ENCODE measurements around the gene RPH3AL. TPM values are rescaled to one million over a fixed set of nuclear protein-coding genes. Genes with fewer than 3 reads are reported as not detected.

The RPH3AL gene
- polyA plus RNA-seq, 4 donors, result 12.0 to 30.3 (median 25.6) TPM

DNA sequence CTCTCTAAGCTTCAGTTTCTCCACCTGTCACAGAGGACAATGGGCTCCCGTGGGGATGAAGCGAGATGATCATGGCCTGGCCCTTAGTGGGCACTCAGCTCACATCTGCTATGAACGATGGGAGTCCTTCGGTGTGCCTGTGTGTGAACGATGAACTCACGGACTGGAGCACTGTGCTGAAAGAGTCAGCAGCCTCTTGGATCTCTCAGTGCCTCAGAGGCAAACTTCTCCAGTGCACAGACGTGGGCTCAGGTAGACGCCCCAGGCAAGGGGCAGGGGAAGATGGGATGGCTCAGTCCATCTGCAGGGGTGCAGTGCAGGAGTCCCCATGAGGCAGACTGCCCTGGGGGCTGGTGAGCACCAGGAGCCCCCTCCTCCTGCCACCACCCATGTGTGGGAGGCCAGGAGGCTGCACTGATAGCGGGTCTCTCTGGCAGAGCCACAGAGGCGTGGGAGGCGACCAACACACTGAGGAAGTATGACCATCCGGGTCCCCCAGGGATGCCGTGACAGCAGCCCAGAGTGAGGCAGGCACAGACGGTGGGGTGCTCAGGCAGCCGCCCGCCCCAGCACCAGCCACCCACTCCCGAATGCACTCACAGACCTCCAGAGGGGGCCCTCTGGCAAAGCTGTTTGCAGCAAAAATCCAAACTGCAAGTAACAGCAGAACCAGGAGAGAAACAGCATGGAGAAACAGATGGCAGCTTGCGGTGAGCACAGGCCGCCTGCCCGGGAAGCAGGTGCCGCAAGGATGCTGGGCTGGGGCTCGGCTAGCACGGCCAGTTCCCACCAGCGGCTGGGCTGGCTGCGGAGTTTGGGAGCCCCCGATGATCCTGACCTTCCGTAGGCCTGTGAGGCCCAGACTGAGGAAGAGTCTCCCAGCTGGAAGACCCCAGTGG is 82.7 kb downstream of the RPH3AL start:
- DNase-seq (ENCODE audit: low read depth in 4 of 4, low spot score in 2 of 4), result no peak

DNA sequence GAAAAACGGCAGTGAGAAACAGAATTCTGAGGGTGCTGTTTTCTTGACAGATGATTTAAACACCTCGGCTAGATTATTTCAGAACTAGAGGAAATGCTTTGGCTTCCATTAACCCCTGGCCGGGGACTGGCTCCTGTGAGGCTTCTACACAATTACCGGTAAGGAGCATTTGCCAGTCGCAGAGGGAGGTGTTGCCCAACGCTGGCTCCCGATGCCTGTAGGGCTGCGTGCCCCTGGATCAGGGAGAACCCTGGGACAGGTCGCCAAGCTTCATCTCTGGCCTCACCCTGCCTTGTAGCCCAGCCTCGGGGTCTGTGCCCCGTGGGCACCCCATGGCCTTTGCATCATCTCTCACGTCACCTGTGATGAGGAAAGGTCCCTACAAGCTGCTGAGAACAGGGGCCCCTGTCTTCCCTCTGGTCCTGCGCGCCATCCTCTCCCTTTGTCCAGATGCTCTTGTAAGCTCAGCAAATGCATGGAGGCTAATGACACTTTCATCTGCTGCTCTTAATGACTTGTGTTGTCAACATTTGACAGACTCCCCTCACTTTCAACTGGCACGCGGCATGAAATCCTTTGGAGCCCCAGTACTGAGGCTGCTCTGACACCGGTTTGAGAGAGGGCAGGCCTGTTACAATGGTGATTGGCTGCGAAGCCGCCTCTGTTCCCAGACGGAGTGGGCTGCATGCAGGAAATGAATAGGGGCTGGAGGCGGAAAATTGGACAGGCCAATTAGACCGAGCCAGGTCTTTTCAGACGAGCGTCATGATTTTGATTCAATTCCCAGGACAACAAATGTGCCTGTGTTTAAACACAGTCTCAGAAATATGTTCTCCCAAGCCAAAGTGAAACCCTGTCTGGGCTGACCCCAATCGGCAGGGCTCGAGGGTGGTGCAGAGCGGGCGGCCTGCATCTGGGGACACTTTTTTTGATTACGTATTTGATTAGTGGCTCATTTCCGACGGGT is 85.6 kb downstream of the RPH3AL start:
- DNase-seq (ENCODE audit: low read depth in 4 of 4, low spot score in 2 of 4), result peak in 1 of 4 donors; percentile 24

DNA sequence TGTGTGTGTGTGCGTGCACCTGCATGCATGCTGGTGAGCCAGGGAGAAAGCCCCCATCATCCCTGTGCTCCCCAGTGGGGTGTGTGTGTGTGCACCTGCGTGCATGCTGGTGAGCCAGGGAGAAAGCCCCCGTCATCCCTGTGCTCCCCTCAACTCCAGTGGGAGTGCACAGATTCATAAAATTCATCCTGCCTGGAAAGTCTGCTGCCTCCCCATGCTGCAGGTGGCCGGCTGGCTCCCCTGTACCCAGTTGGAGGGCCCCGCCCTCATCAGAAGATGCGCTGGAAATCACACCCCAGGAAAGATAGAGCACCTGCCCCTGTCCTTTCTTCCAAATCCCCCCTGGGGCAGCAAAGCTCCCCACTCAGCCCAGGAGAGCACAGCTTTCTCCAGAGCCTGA is 86.4 kb downstream of the RPH3AL start:
- no peak for DNase-seq (ENCODE audit: low read depth in 4 of 4, low spot score in 2 of 4)

- DNase-seq (ENCODE audit: low read depth in 4 of 4, low spot score in 2 of 4), result no peak
Observed at GRCh38 chr17:265718-266117, 86.9 kb downstream of the RPH3AL start.

GRCh38 chr17:263773-264172 is 88.8 kb downstream of the RPH3AL start:
- no peak for DNase-seq (ENCODE audit: low read depth in 4 of 4, low spot score in 2 of 4)

DNA sequence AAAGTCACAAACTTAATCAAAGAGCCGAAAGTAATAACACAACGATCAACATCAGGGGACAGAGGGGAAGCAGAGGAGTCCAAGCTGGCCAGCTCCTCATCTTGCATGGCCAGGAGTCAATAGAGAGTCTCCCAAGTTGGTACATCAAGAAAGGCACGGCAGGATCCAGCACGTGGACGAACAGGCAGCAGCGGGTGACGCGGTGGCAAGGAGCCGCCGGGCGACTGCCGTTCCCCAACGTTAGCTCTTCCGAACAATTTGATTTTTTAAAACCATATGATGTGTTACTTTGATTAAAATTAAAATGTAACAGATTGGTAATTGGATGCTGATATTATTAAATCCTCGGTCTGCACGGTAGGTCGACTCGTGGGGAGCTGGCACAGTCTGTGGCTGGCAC is 89.3 kb downstream of the RPH3AL start:
- no peak for DNase-seq (ENCODE audit: low read depth in 4 of 4, low spot score in 2 of 4)

DNA sequence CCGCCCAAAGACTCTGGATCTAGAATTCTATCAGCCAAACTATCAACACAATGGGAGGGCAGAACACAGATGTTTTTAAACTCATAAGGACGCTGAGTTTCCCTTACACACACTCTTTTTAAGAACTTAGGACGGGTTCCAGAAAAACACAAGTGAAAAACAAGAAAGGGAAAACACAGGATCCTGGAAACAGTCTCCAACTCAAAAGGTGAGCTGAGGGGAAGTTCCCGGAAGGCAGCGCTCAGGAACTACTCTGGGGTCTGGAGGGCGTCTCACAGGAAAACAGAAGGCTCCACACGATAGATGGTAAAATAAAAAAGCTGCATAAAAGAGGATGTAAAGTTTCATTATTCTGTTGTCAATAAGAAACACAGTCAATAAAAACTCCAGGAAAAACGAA is 91.0 kb downstream of the RPH3AL start:
- no peak for DNase-seq (ENCODE audit: low read depth in 4 of 4, low spot score in 2 of 4)

- DNase-seq (ENCODE audit: low read depth in 4 of 4, low spot score in 2 of 4), result no peak
Observed at GRCh38 chr17:260944-261343, 91.7 kb downstream of the RPH3AL start.

GRCh38 chr17:260031-260791 is 92.4 kb downstream of the RPH3AL start:
- no peak for DNase-seq (ENCODE audit: low read depth in 4 of 4, low spot score in 2 of 4)

DNA sequence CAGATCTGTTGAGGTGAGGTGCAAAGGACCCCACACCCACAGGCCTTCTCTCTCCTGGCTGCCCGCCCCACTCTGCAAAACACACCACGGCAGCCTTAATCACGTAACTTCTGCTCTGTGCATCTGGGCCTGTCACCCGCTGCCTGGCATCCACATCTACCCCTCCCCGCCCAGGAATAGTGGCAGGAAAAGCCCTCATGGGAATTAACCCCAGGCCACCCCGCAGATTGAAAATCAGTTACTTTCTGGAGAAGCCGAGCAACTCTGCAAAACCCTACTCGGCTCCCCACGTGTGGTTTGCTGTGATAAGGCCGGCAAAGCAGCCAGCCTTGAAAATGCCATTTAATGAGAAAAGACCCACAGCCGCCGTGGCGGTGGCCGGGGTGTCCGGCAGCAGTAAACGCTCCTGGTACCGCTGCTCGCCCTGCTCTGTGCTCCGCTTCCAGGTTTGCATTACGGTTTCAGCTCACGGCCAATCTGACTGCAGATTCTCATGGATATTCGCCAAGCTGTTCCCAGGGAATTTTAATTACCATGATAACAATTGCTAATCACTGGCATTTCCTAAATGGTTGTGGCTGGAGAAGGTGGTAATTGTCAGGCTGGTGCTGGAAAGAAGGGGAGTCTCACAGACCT is 93.1 kb downstream of the RPH3AL start:
- no peak for DNase-seq (ENCODE audit: low read depth in 4 of 4, low spot score in 2 of 4)

DNA sequence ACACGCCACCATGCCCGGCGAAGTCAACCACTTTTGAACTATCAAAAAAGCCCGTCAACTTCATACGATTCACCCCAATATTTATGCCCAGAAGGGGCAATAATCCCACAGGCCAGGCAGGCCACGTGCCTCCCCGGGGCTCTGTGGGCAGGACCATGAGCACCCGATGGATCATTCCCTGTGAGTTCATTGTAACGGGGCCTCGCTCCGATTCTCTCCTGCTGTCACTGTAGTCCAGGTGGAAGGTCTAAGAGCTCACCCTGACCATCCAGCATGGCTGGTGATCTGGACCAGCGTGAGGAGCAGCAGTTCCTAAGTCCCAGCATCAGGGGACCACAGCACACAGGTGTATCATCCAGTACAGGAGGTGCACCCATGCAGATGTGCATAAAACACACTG is 93.7 kb downstream of the RPH3AL start:
- no peak for DNase-seq (ENCODE audit: low read depth in 4 of 4, low spot score in 2 of 4)

- DNase-seq (ENCODE audit: low read depth in 4 of 4, low spot score in 2 of 4), result no peak
Observed at GRCh38 chr17:258045-258734, 94.4 kb downstream of the RPH3AL start.

DNA sequence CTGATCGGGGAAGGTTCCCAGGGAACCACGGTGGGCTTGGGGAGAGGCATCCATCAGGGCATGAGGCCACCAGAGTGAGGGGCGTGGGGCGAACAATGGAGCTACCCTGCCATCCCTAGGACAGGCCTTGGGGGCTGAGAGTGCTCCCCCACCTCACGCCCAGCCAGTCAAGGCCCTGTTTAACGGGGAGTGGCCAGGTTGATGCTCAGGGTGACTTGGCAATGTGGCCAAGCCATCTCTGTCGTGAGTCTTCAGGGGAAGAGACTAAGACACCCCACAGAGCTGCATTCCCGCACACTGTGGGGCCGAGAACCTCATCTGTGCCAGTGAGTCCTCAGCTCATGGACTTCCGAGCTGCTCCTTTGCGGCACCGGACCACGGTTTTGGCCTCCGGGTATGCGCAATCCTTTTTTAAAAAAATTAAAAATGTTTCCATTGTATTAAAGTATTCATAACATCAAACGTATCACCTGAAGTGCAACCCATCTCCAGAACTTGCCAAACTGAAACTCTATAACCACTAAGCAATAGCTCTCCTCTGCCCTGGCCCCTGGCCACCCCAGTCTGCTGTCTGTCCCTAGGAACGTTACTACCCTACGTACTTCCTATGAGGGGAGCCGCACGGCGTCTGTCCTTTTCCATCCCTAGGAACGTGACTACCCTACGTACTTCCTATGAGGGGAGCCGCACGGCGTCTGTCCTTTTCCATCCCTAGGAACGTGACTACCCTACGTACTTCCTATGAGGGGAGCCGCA is 99.3 kb downstream of the RPH3AL start:
- DNase-seq (ENCODE audit: low read depth in 4 of 4, low spot score in 2 of 4), result no peak

DNA sequence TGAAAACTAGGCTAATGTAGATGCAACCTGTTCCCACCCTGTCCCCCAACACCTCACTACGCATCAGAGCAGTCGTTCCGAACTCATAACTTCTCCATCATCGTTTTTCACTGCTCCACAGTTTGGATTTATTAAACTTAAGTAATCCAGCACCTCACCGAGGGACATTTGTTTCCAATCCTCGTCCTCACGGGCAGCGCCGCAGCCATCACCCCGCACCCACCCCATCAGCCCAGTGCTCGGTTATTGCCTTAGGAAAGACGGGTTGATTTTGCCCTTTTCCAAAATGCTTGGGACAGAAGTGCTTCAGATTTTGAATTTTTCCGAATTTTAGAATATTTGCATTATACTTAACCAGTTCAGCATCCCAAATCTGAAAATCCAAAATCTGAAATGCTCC is 100.2 kb downstream of the RPH3AL start:
- no peak for DNase-seq (ENCODE audit: low read depth in 4 of 4, low spot score in 2 of 4)

DNA sequence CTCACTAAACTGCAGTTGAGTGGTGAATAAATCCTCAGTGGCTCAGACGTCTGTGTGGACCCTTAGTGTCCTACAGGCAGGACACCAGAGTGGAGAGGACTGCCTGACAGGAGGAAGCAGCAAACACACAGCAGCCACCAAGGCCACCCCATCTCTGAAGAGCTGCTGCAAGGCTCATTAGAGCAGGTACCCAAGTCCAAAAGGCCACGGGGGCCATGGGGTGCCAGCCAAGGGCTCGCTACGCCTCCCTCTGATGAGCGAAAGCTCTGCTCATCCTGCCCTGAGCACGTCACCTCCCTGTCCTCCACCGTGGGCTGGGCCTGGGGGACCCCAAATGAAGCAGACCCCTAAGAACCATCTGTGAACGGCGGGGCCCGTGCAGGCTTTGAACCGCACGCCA is 101.1 kb downstream of the RPH3AL start:
- no peak for DNase-seq (ENCODE audit: low read depth in 4 of 4, low spot score in 2 of 4)

DNA sequence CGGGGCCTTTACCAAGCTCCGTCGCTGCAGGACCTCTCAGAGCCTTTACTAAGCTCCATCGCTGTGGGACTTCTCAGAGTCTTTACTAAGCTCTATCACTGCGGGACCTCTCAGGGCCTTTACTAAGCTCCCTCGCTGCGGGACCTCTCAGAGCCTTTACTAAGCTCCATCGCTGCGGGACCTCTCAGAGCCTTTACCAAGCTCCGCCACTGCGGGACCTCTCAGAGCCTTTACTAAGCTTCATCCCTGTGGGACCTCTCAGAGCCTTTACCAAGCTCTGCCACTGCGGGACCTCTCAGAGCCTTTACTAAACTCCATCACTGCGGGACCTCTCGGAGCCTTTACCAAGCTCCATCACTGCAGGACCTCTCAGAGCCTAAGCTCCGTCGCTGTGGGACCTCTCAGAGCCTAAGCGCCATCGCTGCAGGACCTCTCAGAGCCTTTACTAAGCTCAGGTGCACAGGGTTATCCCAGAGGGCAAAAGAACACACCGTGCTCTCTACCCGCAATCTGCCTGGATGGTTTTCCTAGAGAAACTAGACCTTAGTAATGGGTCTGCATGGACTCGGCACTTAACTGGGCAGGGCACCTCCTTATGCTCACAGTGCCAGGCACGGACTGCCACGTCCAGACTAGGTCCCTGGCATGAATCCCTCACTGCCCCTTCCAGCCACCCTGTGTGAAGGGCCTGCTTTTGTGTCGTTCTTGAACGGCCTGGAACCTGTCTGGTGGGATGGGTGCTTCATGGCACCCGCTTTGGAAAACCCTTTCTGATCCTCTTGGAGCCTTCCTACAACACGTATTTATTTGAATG is 101.9 kb downstream of the RPH3AL start:
- DNase-seq (ENCODE audit: low read depth in 4 of 4, low spot score in 2 of 4), result no peak

GRCh38 chr17:249236-249993 is 103.2 kb downstream of the RPH3AL start:
- no peak for DNase-seq (ENCODE audit: low read depth in 4 of 4, low spot score in 2 of 4)

Data from left renal cortex interstitium (tissue), 4 donors.